ENCODE results near the gene TNS3. TPM values are rescaled to one million over a fixed set of nuclear protein-coding genes. Genes with fewer than 3 reads are reported as not detected.

TNS3 gene
- total RNA-seq, 4 donors from 2014 or later, result 6.6 to 16.0 (median 9.6) TPM

- intact Hi-C loops (cut with DNase I), result no loop called here
- H3K36me3 ChIP-seq, result no peaks in the 10 kb centered on the region
- peaks cover 0 to 25% (median 0%) of the 10 kb centered on the region in 4 donors for H3K27me3 ChIP-seq
- H3K27ac ChIP-seq, result no peak overlapping the region
- peaks cover 0 to 35% (median 30%) of the 10 kb centered on the region in 3 donors for H3K9me3 ChIP-seq
- no peak overlapping the region for H3K4me3 ChIP-seq
- H3K4me1 ChIP-seq, result peaks cover 9 to 29% (median 23%) of the 10 kb centered on the region in 3 donors
- no peak for DNase-seq
- WGBS, 2 donors, result 74 to 88% methylated on average over 5 of the region's 5 CpGs
- TF ChIP-seq CTCF (IDR thresholded peaks at IDR 0.05) (no peak), POLR2A (IDR thresholded peaks at IDR 0.05) (no peak)
These were observed 15.5 kb upstream of the TNS3 start for GRCh38 chr7:47597379-47597778.

DNA sequence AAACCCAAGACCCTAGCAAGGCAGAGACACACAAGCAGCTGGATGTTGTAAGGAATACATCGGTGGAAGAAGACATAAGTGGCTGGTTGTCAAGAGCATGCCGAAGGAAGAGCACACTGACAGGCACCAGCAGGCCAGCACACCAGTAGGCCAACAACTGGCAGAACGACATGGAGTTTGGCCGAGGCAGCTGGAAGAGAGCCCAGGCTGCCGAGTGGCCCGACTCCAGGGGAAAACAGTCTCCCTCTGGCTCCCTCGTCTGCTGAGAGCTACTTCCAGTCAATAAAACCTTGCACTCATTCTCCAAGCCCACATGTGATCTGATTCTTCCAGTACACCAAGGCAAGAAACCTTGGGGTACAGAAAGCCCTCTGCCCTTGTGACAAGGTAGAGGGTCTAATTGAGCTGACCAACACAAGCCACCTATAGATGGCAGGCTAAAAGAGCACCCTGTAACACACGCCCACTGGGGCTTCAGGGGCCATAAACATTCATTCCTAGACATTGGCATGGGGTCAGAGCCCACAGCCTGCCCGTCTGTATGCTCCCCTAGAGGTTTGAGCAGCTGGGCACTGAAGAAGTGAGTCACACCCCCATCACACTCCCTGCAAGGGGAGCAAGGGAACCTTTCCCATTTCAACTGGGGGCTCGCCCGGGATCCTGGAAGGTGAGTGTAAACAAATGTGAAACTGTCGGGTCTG lies 14.7 kb upstream of the TNS3 start:
- Histone ChIP-seq H3K36me3 (no peaks in the 10 kb centered on the region), H3K4me3 (no peak overlapping the region), H3K4me1 (peaks cover 9 to 28% (median 17%) of the 10 kb centered on the region in 3 donors), H3K27ac (no peak overlapping the region), H3K27me3 (peaks cover 0 to 22% (median 0%) of the 10 kb centered on the region in 4 donors), H3K9me3 (peaks cover 0 to 35% (median 30%) of the 10 kb centered on the region in 3 donors)
- DNase-seq, result no peak
- TF ChIP-seq POLR2A (IDR thresholded peaks at IDR 0.05), result no peak
- TF ChIP-seq CTCF (IDR thresholded peaks at IDR 0.05), result no peak
- WGBS, 2 donors, result 44 to 54% methylated on average over 8 of the region's 12 CpGs
- intact Hi-C loops (cut with DNase I), result no loop called here

DNA sequence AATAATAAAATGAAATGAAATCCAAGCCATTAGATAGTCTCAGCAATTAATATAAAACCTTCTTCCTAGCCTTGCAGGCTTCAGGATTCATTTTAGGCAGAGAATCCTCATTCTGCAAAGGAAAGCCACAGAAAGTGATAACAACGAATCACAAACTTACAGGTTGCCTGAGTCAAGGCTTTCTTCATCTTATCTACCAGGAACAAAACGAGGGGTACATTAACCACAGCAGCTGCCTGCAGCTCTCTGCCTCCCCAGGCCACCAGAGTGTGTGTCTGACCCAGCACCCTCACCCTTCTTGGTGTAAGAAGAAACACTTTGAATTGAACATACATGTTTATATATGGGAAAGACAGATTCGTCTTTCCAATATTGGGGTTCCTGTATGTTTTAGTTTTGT lies 12.5 kb upstream of the TNS3 start:
- no peak for TF ChIP-seq POLR2A (IDR thresholded peaks at IDR 0.05)
- TF ChIP-seq CTCF (IDR thresholded peaks at IDR 0.05), result no peak
- peaks cover 0 to 15% (median 4%) of the 10 kb centered on the region in 3 donors for H3K4me1 ChIP-seq
- peaks cover 0 to 23% (median 0%) of the 10 kb centered on the region in 4 donors for H3K27me3 ChIP-seq
- no peak overlapping the region for H3K27ac ChIP-seq
- peaks cover 0 to 35% (median 30%) of the 10 kb centered on the region in 3 donors for H3K9me3 ChIP-seq
- H3K36me3 ChIP-seq, result no peaks in the 10 kb centered on the region
- intact Hi-C loops (cut with DNase I), result no loop called here
- H3K4me3 ChIP-seq, result no peak overlapping the region
- WGBS, 2 donors, result 53 to 66% methylated on average over 3 of the region's 3 CpGs
- DNase-seq, result no peak

DNA sequence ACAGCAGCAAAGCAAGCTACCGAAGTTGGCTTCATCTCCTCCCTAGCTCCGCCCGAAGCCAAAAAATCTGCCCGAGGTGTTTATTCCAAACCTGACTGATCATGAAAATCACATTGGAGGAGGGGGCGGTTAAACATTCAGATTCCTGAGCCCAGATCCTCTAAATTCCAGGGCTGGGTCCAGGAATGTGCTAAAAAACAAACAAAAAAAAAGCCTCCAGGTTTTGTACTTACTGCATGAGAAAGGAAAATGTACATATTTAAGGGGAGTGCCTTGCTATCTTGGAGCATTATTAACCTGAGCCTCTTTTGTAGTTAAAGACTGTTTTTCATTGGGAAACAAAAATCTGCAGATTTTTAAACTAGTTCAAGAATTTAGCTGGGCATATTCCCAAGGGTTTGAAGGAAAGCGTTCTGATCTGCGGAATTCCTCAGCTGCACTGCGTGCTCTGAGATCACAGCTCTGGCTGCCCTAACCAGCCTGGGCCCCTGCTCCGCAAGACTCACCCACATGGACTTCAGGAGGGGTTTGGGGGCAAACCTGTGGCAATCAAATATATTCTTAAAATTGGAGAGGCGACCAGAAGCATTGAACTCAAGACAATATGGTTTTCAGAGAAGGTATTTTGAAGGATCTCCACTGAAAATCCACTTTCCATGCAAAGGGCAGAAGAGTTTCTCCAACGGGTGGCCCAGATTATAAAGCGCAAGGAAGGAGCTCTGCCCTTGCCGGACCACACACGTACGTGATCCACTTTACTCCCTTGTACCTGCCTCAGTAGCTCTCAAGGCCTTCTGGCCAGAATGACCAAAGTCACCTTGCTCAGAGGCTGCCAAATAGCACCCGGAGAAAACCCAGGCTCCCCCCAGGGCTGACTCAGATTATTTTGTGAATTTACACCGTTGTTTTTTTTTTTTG lies 10.0 kb upstream of the TNS3 start:
- Histone ChIP-seq H3K36me3 (no peaks in the 10 kb centered on the region), H3K27ac (no peak overlapping the region), H3K9me3 (peaks cover 0 to 15% (median 15%) of the 10 kb centered on the region in 3 donors), H3K4me1 (peaks cover 0 to 34% (median 11%) of the 10 kb centered on the region in 3 donors), H3K27me3 (peaks cover 0 to 25% (median 0%) of the 10 kb centered on the region in 4 donors), H3K4me3 (no peak overlapping the region)
- no peak for TF ChIP-seq POLR2A (IDR thresholded peaks at IDR 0.05)
- no peak for TF ChIP-seq CTCF (IDR thresholded peaks at IDR 0.05)
- 43 to 60% methylated on average over 17 of the region's 17 CpGs for WGBS, 2 donors
- no peak for DNase-seq
- intact Hi-C loops (cut with DNase I), result no loop called here
